ENCODE data around the gene IGFN1.

IGFN1 gene

GRCh38 chr1:201173736-201174135 lies 16.9 kb upstream of the IGFN1 start:
- Histone ChIP-seq H3K9me3 (ENCODE audit: control insufficient read depth, insufficient read depth, low read length) (no peaks in the 10 kb centered on the region), H3K79me2 (ENCODE audit: control insufficient read depth, low read length) (no peaks in the 10 kb centered on the region), H4K20me1 (ENCODE audit: control insufficient read depth, insufficient read depth, low read depth, low read length) (no peaks in the 10 kb centered on the region), H3K27ac (ENCODE audit: low read depth, low read length) (no peak overlapping the region), H3K36me3 (ENCODE audit: control insufficient read depth, low read length) (no peaks in the 10 kb centered on the region), H3K4me1 (ENCODE audit: control insufficient read depth, low read length) (peaks cover 10% of the 10 kb centered on the region; the same call in 1 of the 2 replicates), H3K4me2 (ENCODE audit: low read length) (no peak overlapping the region), H3K27me3 (ENCODE audit: control insufficient read depth, low read length) (peaks cover 38% of the 10 kb centered on the region), H3K4me3 (ENCODE audit: low read length) (no peak overlapping the region), H3F3A (ENCODE audit: control insufficient read depth, insufficient read depth) (no peaks in the 10 kb centered on the region), H3K9me2 (replicated peaks; ENCODE audit: control insufficient read depth, low read length) (no peaks in the 10 kb centered on the region)
- TF ChIP-seq CTCF (IDR thresholded peaks at IDR 0.05; ENCODE audit: low read depth, low read length, poor library complexity, severe bottlenecking) (no peak), EZH2phosphoT487 (IDR thresholded peaks at IDR 0.05; ENCODE audit: borderline replicate concordance, low read length) (no peak)

- Histone ChIP-seq H3K9me3 (ENCODE audit: control insufficient read depth, insufficient read depth, low read length) (no peaks in the 10 kb centered on the region), H3K27ac (ENCODE audit: low read depth, low read length) (no peak overlapping the region), H3K36me3 (ENCODE audit: control insufficient read depth, low read length) (no peaks in the 10 kb centered on the region), H3K4me3 (ENCODE audit: low read length) (no peak overlapping the region), H3F3A (ENCODE audit: control insufficient read depth, insufficient read depth) (no peaks in the 10 kb centered on the region), H4K20me1 (ENCODE audit: control insufficient read depth, insufficient read depth, low read depth, low read length) (no peaks in the 10 kb centered on the region), H3K79me2 (ENCODE audit: control insufficient read depth, low read length) (no peaks in the 10 kb centered on the region), H3K27me3 (ENCODE audit: control insufficient read depth, low read length) (peaks cover 23% of the 10 kb centered on the region), H3K9me2 (replicated peaks; ENCODE audit: control insufficient read depth, low read length) (no peaks in the 10 kb centered on the region), H3K4me1 (ENCODE audit: control insufficient read depth, low read length) (peaks cover 9% of the 10 kb centered on the region), H3K4me2 (ENCODE audit: low read length) (no peak overlapping the region)
- TF ChIP-seq EZH2phosphoT487 (IDR thresholded peaks at IDR 0.05; ENCODE audit: borderline replicate concordance, low read length): no peak
- TF ChIP-seq CTCF (IDR thresholded peaks at IDR 0.05; ENCODE audit: low read depth, low read length, poor library complexity, severe bottlenecking): no peak
Measured at GRCh38 chr1:201175820-201176500, 14.7 kb upstream of the IGFN1 start.

DNA sequence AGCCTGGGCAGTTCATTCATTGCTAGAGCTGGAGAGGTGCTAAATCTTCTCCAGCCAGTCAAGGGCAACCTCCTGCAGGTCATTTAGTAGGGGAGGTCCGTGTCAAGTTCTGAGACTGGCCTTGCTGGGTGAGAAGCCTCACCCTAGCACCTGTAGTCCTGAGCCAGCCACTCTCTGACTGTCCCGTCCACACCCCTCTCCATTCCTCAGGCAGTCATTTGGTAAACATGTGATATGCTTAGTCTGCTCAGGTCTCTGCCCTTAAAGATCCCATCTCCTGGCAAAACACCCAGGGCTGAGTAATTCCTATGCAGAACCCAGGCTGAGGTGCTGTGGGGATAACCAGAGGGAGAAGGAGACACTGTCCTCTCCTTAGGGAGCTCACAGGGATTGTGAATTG lies 13.7 kb upstream of the IGFN1 start:
- TF ChIP-seq EZH2phosphoT487 (IDR thresholded peaks at IDR 0.05; ENCODE audit: borderline replicate concordance, low read length) (no peak), CTCF (IDR thresholded peaks at IDR 0.05; ENCODE audit: low read depth, low read length, poor library complexity, severe bottlenecking) (no peak)
- no peak overlapping the region for H3K27ac ChIP-seq (ENCODE audit: low read depth, low read length)
- no peaks in the 10 kb centered on the region for H3K9me2 ChIP-seq (replicated peaks; ENCODE audit: control insufficient read depth, low read length)
- H3K9me3 ChIP-seq (ENCODE audit: control insufficient read depth, insufficient read depth, low read length): no peaks in the 10 kb centered on the region
- no peaks in the 10 kb centered on the region for H3F3A ChIP-seq (ENCODE audit: control insufficient read depth, insufficient read depth)
- H3K4me1 ChIP-seq (ENCODE audit: control insufficient read depth, low read length): peaks cover 7% of the 10 kb centered on the region
- H3K4me3 ChIP-seq (ENCODE audit: low read length): no peak overlapping the region
- H4K20me1 ChIP-seq (ENCODE audit: control insufficient read depth, insufficient read depth, low read depth, low read length): no peaks in the 10 kb centered on the region
- H3K36me3 ChIP-seq (ENCODE audit: control insufficient read depth, low read length): no peaks in the 10 kb centered on the region
- peaks cover 14% of the 10 kb centered on the region for H3K27me3 ChIP-seq (ENCODE audit: control insufficient read depth, low read length)
- no peak overlapping the region for H3K4me2 ChIP-seq (ENCODE audit: low read length)
- H3K79me2 ChIP-seq (ENCODE audit: control insufficient read depth, low read length): no peaks in the 10 kb centered on the region
